NCI-H774 (cell line): ENCODE measurements around the gene SCEL.
"Not testable (repeated sequence)": the region's sequence is repeated elsewhere in the genome, so short reads cannot be mapped to it uniquely, and the experiment has no call there.

Experiments
- DNase-seq: peaks from one replicate; lab custom pipeline; 2025; lab: John Stamatoyannopoulos, UW

Gene SCEL

DNA sequence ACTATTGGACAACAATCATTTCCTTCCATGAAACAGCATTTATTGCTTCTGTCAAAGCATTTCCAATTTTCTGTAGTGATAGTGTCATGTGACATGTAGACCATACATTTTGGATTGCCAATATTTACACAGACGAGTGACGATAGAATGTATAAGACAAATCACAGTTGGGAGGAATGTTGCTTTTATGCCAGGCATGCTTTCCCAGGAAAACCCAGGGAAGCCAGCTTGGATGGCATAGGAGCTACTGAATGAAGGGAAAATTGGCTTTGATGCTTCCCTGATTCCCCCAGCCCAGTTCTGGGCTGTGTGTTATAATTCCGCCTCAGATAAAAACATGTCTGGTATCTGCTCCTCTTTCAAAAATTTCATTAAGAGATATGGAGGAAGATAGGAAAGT, 22.5 kb downstream of the SCEL start:
- no peak for DNase-seq

- no peak for DNase-seq
Measured at GRCh38 chr13:77563111-77563510, 27.6 kb downstream of the SCEL start.

GRCh38 chr13:77565635-77566034, 30.1 kb downstream of the SCEL start:
- peak; percentile 1 for DNase-seq

- no peak for DNase-seq
Measured at GRCh38 chr13:77571956-77572355, 36.5 kb downstream of the SCEL start.

DNA sequence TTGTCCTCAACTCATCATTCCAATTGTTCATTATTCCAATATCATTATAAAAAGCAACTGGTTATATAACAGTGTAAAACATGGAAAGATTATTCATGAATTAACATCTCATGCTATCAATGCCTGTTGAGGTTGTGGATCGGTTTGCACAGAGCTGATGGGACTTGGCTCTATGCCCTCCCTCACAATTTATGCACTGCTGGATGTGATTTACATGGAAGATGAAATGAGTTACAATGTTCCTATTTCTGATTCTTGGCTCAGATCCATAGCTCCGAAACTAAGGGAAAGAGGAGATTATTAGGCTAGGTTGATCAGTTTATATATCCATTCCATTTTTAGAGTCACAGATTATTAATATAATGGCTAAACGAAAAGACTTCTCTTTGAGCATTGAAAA, 38.6 kb downstream of the SCEL start:
- DNase-seq: no peak

GRCh38 chr13:77579959-77580358, 44.5 kb downstream of the SCEL start:
- DNase-seq: no peak

- no peak for DNase-seq
Measured at GRCh38 chr13:77580748-77581147, 45.2 kb downstream of the SCEL start.

DNA sequence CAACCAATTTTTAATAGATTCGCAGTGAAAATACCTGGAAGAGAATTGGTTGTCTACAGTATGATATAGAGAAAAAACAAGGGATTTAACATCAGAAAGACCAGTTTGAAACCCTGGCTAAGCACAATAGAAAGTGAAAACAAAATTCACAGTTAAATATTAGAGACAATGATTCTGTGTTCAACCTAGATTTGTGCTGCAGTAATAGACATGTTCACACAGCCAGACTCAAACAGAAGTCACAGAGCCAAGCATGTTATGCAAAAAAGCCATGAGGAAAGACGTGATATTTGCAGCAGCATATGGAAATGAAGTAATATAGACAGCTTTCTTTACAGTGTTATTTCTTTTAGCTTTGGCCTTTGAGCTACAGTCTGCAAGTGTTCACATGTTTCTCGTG, 48.1 kb downstream of the SCEL start:
- DNase-seq: no peak

DNA sequence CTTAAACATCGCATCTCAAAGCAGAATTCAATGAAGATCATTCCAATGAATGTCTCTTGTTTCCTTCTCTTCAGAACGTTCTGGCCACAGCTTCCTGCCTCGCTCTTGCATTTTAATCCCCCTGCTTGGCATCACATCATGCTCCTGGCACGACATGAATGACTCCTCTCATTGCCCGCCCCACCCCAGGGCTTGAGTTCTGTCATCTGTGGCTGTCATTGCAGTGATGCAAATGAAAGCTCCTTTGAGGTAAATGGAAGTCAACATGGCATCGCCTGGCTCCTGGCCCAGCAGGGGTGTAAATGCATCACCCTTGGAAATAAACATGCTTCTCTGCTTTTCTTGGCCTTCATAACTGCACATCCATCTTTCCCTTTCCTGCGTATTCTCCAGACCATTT, 48.6 kb downstream of the SCEL start:
- no peak for DNase-seq

GRCh38 chr13:77595166-77595810, 59.8 kb downstream of the SCEL start:
- no peak for DNase-seq

- DNase-seq: no peak
Measured at GRCh38 chr13:77596777-77597176, 61.3 kb downstream of the SCEL start.

- no peak for DNase-seq
Measured at GRCh38 chr13:77599351-77599750, 63.8 kb downstream of the SCEL start.

DNA sequence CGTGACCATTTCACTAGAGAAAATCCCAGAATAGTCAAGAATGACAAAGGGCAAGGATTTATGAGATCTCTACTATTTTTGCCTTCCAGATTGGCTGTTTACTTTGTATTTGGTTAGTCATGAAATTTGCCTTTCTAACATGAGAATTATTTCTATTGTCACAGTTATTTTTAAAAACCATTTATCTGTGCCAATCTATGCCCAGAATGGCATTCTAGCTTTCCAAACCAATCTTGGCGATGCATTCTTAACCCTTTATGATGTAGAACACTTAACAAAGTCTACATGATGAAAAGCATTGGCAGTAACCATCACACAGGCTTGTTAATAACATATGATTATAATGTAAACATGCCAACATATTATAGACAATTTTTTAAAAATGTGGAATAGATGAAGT, 65.2 kb downstream of the SCEL start:
- DNase-seq: no peak

- no peak for DNase-seq
Measured at GRCh38 chr13:77611068-77611467, 75.6 kb downstream of the SCEL start.

DNA sequence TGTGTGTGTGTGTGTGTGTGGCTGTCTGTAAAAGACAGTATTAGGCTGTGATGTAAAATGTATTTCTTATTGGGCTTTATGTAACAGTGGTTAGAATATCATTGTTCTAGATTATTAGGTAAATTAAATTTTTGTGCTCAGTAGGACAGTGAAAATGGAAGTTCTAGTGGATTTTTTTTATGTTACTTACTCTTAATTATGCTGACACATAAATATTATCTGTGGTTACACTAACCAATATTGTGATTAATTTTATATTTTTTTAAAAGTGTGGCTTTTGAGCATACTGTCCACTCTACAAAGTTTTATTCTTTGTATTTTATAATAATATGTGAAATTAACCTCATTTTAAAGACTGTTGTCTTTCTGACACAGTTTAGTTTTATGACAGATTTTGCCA, 80.5 kb downstream of the SCEL start:
- no peak for DNase-seq

- no peak for DNase-seq
Measured at GRCh38 chr13:77619655-77620054, 84.1 kb downstream of the SCEL start.

- no peak for DNase-seq
Measured at GRCh38 chr13:77620138-77620537, 84.6 kb downstream of the SCEL start.

DNA sequence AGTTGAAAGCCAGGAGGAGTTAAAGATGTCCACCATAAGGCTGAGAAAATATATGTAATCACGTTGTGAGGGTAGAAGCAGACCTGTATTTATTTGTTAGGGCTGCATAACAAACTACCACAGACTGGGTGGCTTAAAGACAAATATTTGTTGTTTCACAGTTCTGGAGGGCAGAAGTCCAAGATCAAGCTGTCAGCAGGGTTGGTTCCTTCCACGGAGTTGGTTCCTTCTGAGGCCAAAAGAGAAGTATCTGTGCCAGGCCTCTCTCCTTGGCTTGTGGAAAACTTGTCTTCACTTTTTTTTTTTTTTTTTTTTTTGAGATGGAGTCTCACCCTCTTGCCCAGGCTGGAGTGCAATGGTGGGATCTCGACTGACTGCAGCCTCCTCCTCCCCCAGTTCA, 88.3 kb downstream of the SCEL start:
- no peak for DNase-seq

- no peak for DNase-seq
Measured at GRCh38 chr13:77628170-77628569, 92.7 kb downstream of the SCEL start.

DNA sequence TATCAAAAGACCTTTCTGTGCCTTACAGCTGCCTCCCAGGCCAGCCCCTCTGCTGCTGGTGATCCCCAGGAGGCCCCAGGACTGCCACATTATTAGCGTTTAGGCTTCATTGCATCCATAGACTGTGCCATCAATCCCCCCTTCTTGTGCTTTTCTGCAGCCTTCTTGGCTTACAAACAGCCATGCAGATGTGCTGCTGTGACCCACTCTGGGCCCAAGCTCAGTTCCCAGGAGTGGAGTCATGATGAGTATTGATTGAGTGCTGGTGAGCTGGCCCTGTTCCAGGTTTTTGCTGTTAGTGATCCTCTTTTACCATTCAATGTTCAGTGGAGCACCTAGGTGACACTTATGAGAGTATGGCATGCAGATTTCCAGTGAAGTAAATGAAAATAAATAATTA, 102.1 kb downstream of the SCEL start:
- no peak for DNase-seq

- no peak for DNase-seq
Measured at GRCh38 chr13:77650409-77650808, 114.9 kb downstream of the SCEL start.

DNA sequence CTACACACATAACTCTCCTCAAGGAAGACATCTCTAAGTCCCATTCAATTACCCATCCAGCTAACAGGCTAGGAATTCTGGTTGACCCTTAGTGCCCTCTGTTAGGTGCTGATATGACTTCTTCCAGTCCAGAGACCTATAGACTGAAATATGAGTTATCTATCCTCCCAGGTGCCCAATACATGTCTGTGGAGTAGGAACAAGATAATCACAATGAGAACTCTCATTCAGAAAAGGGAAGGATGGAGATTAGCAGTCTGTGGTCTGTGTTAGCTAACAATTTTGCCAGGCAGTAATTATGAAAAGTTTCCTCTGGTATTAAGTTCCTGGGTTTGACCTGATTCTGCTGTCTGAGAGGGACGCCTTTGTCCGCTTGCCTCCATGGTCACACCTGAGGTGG, 117.8 kb downstream of the SCEL start:
- DNase-seq: no peak

GRCh38 chr13:77660016-77660415, 124.5 kb downstream of the SCEL start:
- not testable (repeated sequence) for DNase-seq

- DNase-seq: no peak
Measured at GRCh38 chr13:77660841-77661250, 125.3 kb downstream of the SCEL start.

DNA sequence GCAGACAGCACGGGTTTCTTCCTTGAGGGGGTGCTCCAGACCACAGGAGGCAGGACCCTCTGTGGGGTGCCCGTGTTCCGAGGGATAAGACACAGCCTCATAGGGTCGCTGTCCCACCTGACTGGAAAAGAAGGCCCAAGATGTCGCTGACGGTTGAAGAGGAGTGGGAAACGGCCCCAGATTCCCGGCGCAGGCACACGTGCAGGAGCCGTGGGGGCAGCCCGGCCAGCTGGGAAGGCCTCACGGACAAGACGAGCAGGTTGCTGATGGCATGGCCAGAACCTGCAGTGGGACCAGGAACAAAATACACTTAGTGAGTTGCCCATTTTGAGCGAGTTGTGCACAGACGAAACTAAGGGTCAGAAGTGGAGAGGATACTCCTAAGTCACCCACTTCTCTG, 126.8 kb downstream of the SCEL start:
- not testable (repeated sequence) for DNase-seq
